Sigmoid colon (tissue), 7 donors: Measurements from ENCODE around the gene OR2G2. TPM values are rescaled to one million over a fixed set of nuclear protein-coding genes. Genes with fewer than 3 reads are reported as not detected.

Experiments used
- DNase-seq: peaks from one replicate; pipeline ENCODE4 v3.0.0-alpha.2; 2019
- H3K27ac ChIP-seq, 4 donors: fragments of 200-600 bp; sonication (generic); one replicate each; pipeline ENCODE4 v1.5.1; 2016 to 2019; ENCODE audit warnings: mild to moderate bottlenecking in 1 of 4
- H3K27me3 ChIP-seq, 3 donors: fragments of 200-600 bp; sonication (generic); one replicate each; pipeline ENCODE4 v1.5.1; 2019; ENCODE audit warnings: mild to moderate bottlenecking in 1 of 3
- H3K36me3 ChIP-seq, 4 donors: fragments of 200-600 bp; sonication (generic); one replicate each; pipeline ENCODE4 v1.5.1; 2016 to 2019
- H3K4me1 ChIP-seq, 4 donors: fragments of 200-600 bp; sonication (generic); one replicate each; pipeline ENCODE4 v1.5.1; 2017 to 2019
- H3K4me3 ChIP-seq, 4 donors: fragments of 200-600 bp; sonication (generic); one replicate each; pipeline ENCODE4 v1.5.1; 2017 to 2019; ENCODE audit warnings: mild to moderate bottlenecking in 2 of 4, moderate library complexity in 1 of 4
- H3K9me3 ChIP-seq, 4 donors: fragments of 200-600 bp in 3 of 4; sonication (generic) in 3 of 4; one replicate each; pipeline versions ENCODE4 v1.5.1 to v1.6.1; 2013 to 2019
- EP300 ChIP-seq, 4 donors: sonication (generic); formaldehyde crosslinking; IDR thresholded peaks; one replicate each; pipeline ENCODE4 v1.6.1; 2017; ENCODE audit warnings: antibody characterized with exemption in 4 of 4
- POLR2A ChIP-seq, 2 donors: fragments of 450-650 bp; IDR thresholded peaks; one replicate each; pipeline ENCODE4 v1.6.1; 2016; ENCODE audit warnings: antibody characterized with exemption in 2 of 2, mild to moderate bottlenecking in 2 of 2, moderate library complexity in 2 of 2
- POLR2AphosphoS5 ChIP-seq, 4 donors: sonication (generic); formaldehyde crosslinking; IDR thresholded peaks; one replicate each; pipeline ENCODE4 v1.6.1; 2017; ENCODE audit warnings: antibody characterized with exemption in 4 of 4
- WGBS, 2 donors: extraction: QIAGEN DNeasy Blood & Tissue Kit; methylation state at CpG; one replicate each; pipeline ENCODE4 v1.1.7; 2013; 5-methylcytosine and 5-hydroxymethylcytosine counted together
- intact Hi-C: fragments of 100-400 bp; cut with DNase I; formaldehyde crosslinking; loops from one replicate; pipeline ENCODE4 v1.15.1; 2023
- polyA plus RNA-seq, 3 donors: library from polyadenylated mRNA; stranded (reverse); fragments of 200-250 nt; gene quantifications; one replicate each; pipeline ENCODE4 v1.2.3, GENCODE V29; 2013
- small RNA-seq, 3 donors: library from RNA; depleted of rRNA; stranded (forward); fragments of <200 nt; gene quantifications; one replicate each; pipeline ENCODE3, GENCODE V24; 2016
- total RNA-seq, 4 donors: library from RNA; depleted of rRNA; stranded (reverse); fragments of >200 nt; gene quantifications; one replicate each; pipeline ENCODE4 v1.1.0, GENCODE V29; 2016
- TF ChIP-seq, protein P1 (sequence below), 4 experiments: fragments of 450-650 bp in 3 of 4; fragments of 200-600 bp in 1 of 4; IDR thresholded peaks; one replicate each; pipeline ENCODE4 v1.5.1; 2016 to 2019; ENCODE audit warnings: antibody characterized with exemption in 4 of 4, mild to moderate bottlenecking in 3 of 4, moderate library complexity in 2 of 4
- donor health status: healthy with polysubstance abuse.
- donor health status: Bipolar disorder and iron deficiency.
- donor health status: healthy.

Gene OR2G2
- total and polyA plus RNA-seq, 7 donors: not detected

GRCh38 chr1:247627951-247628350 lies 39.8 kb downstream of the OR2G2 start:
- WGBS, 2 donors: 55 to 57% methylated on average over 3 of the region's 3 CpGs
- Histone ChIP-seq H3K27ac (no peak overlapping the region), H3K27me3 (no peaks in the 10 kb centered on the region), H3K36me3 (no peaks in the 10 kb centered on the region), H3K4me1 (no peaks in the 10 kb centered on the region), H3K4me3 (no peak overlapping the region), H3K9me3 (peaks cover 0 to 2% (median 0%) of the 10 kb centered on the region in 4 donors)
- intact Hi-C loops: no loop called here
- no peak for DNase-seq
- TF ChIP-seq, protein P1, sequence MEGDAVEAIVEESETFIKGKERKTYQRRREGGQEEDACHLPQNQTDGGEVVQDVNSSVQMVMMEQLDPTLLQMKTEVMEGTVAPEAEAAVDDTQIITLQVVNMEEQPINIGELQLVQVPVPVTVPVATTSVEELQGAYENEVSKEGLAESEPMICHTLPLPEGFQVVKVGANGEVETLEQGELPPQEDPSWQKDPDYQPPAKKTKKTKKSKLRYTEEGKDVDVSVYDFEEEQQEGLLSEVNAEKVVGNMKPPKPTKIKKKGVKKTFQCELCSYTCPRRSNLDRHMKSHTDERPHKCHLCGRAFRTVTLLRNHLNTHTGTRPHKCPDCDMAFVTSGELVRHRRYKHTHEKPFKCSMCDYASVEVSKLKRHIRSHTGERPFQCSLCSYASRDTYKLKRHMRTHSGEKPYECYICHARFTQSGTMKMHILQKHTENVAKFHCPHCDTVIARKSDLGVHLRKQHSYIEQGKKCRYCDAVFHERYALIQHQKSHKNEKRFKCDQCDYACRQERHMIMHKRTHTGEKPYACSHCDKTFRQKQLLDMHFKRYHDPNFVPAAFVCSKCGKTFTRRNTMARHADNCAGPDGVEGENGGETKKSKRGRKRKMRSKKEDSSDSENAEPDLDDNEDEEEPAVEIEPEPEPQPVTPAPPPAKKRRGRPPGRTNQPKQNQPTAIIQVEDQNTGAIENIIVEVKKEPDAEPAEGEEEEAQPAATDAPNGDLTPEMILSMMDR (IDR thresholded peaks at IDR 0.05): no peak
- TF ChIP-seq EP300 (IDR thresholded peaks at IDR 0.05) (no peak), POLR2AphosphoS5 (IDR thresholded peaks at IDR 0.05) (no peak), POLR2A (IDR thresholded peaks at IDR 0.05) (no peak)

DNA sequence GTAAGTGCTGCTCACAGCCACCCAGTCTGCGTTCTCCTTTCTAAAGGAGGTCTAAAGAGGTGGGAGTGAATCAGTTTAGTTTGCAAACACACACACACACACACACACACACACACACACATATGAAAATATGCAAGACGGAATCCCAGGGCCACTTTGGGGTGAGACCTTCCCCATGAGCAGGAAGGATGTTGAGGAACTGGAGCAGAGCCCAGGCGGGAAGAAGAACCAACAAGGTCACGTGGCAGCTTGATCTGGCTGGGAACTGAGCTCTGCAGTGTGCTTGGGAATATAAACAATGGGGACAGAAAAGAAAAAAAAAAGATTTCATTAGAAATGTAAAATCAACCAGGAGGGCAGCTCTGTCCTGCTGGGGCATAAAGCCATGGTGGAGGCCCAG lies 49.9 kb downstream of the OR2G2 start:
- intact Hi-C loops: no loop called here
- H3K4me3 ChIP-seq: no peak overlapping the region
- no peaks in the 10 kb centered on the region for H3K27me3 ChIP-seq
- no peak overlapping the region for H3K27ac ChIP-seq
- WGBS, 2 donors: 73 to 81% methylated on average over 4 of the region's 4 CpGs
- H3K4me1 ChIP-seq: peaks cover 0 to 7% (median 0%) of the 10 kb centered on the region in 4 donors
- TF ChIP-seq POLR2AphosphoS5 (IDR thresholded peaks at IDR 0.05): no peak
- TF ChIP-seq, protein P1 (IDR thresholded peaks at IDR 0.05): no peak
- TF ChIP-seq EP300 (IDR thresholded peaks at IDR 0.05): no peak
- TF ChIP-seq POLR2A (IDR thresholded peaks at IDR 0.05): no peak
- no peak for DNase-seq
- H3K9me3 ChIP-seq: no peaks in the 10 kb centered on the region
- no peaks in the 10 kb centered on the region for H3K36me3 ChIP-seq

GRCh38 chr1:247638781-247639180 lies 50.6 kb downstream of the OR2G2 start:
- TF ChIP-seq POLR2AphosphoS5 (IDR thresholded peaks at IDR 0.05) (no peak), POLR2A (IDR thresholded peaks at IDR 0.05) (no peak), EP300 (IDR thresholded peaks at IDR 0.05) (no peak)
- TF ChIP-seq, protein P1 (IDR thresholded peaks at IDR 0.05): no peak
- Histone ChIP-seq H3K36me3 (no peaks in the 10 kb centered on the region), H3K27me3 (no peaks in the 10 kb centered on the region), H3K9me3 (no peaks in the 10 kb centered on the region), H3K4me1 (peaks cover 0 to 7% (median 0%) of the 10 kb centered on the region in 4 donors), H3K4me3 (peak overlapping the region in 2 of 4 donors; percentile 48 to 53), H3K27ac (peak overlapping the region in 3 of 4 donors; percentile 64 to 73 (median 72))
- DNase-seq: no peak
- intact Hi-C loops: no loop called here
- WGBS, 2 donors: 20 to 75% methylated on average over 6 of the region's 6 CpGs

Small RNAs within 50 kb of the gene (small RNA-seq; reads per million reads assigned to genes)
- 0 reads per million in 3 donors for gene RF00026

Other genes with a start within 250 kb of the OR2G2 start
- gene NLRP3, start 172.2 kb upstream of the OR2G2 start, total RNA-seq: 1 to 10 TPM; 1.4 to 3.3 (median 3.0) TPM
- 1 to 10 TPM; 1.1 to 3.2 (median 1.8) TPM for gene NLRP3, start 172.2 kb upstream of the OR2G2 start, polyA plus RNA-seq
- gene OR2B11, start 130.3 kb upstream of the OR2G2 start, total RNA-seq: not detected
- gene OR2B11, start 130.3 kb upstream of the OR2G2 start, polyA plus RNA-seq: under 1 TPM in 1 of 3 donors, not detected in 2; under 0.01 TPM
- gene OR2C3, start 51.9 kb upstream of the OR2G2 start, total RNA-seq: not detected
- not detected for gene OR2C3, start 51.9 kb upstream of the OR2G2 start, polyA plus RNA-seq
- gene GCSAML, start 39.2 kb upstream of the OR2G2 start, total RNA-seq: 1 to 10 TPM in 1 of 4 donors, under 1 TPM in 1, not detected in 2; 0.16 to 1.4 TPM
- gene GCSAML, start 39.2 kb upstream of the OR2G2 start, polyA plus RNA-seq: under 1 TPM in 2 of 3 donors, not detected in 1; 0.04 to 0.60 TPM
- gene OR2G3, start 17.2 kb downstream of the OR2G2 start, total RNA-seq: not detected
- not detected for gene OR2G3, start 17.2 kb downstream of the OR2G2 start, polyA plus RNA-seq
- gene OR13G1, start 91.4 kb downstream of the OR2G2 start, total RNA-seq: not detected
- not detected for gene OR13G1, start 91.4 kb downstream of the OR2G2 start, polyA plus RNA-seq
- gene OR6F1, start 128.3 kb downstream of the OR2G2 start, total RNA-seq: not detected
- gene OR6F1, start 128.3 kb downstream of the OR2G2 start, polyA plus RNA-seq: not detected
- gene OR14K1, start 150.3 kb downstream of the OR2G2 start, total RNA-seq: under 1 TPM in 1 of 4 donors, not detected in 3; 0.99 TPM
- gene OR14K1, start 150.3 kb downstream of the OR2G2 start, polyA plus RNA-seq: not detected
- not detected for gene OR14A2, start 159.8 kb downstream of the OR2G2 start, total RNA-seq
- gene OR14A2, start 159.8 kb downstream of the OR2G2 start, polyA plus RNA-seq: not detected
- gene OR1C1, start 172.2 kb downstream of the OR2G2 start, total RNA-seq: not detected
- not detected for gene OR1C1, start 172.2 kb downstream of the OR2G2 start, polyA plus RNA-seq
- not detected for gene OR14A16, start 235.8 kb downstream of the OR2G2 start, total RNA-seq
- not detected for gene OR14A16, start 235.8 kb downstream of the OR2G2 start, polyA plus RNA-seq